GM12865 (cell line): ENCODE results near the gene SLC6A5.
"Not testable (repeated sequence)": the region's sequence is repeated elsewhere in the genome, so short reads cannot be mapped to it uniquely, and the experiment has no call there.

Experiments used
- DNase-seq: peaks from one replicate; pipeline ENCODE4 v3.0.0; 2010; ENCODE audit warnings: low read depth
- H3K4me3 ChIP-seq: 2 replicates; pipeline ENCODE4 v1.5.1; 2011; ENCODE audit warnings: mild to moderate bottlenecking, low read depth, low read length, control low read depth
- CTCF ChIP-seq: IDR thresholded peaks from 2 replicates; pipeline ENCODE4 v1.5.1; 2011; ENCODE audit warnings: low read length, control low read depth, low read depth, inconsistent platforms; ENCODE audit not compliant: insufficient read depth; ENCODE audit errors: missing control alignments

SLC6A5 gene

GRCh38 chr11:20563866-20564265 lies 35.5 kb upstream of the SLC6A5 start:
- H3K4me3 ChIP-seq = no peak overlapping the region
- no peak for DNase-seq
- no peak for TF ChIP-seq CTCF

- no peak for TF ChIP-seq CTCF
- H3K4me3 ChIP-seq = no peak overlapping the region
- no peak for DNase-seq
These were observed 34.4 kb upstream of the SLC6A5 start for GRCh38 chr11:20564846-20565635.

- not testable (repeated sequence) for H3K4me3 ChIP-seq, DNase-seq
These were observed 33.3 kb upstream of the SLC6A5 start for GRCh38 chr11:20566115-20566514.

- no peak for TF ChIP-seq CTCF
- no peak for DNase-seq
- H3K4me3 ChIP-seq = no peak overlapping the region
These were observed 32.6 kb upstream of the SLC6A5 start for GRCh38 chr11:20566591-20567434.

- not testable (repeated sequence) for H3K4me3 ChIP-seq, DNase-seq
These were observed 19.7 kb upstream of the SLC6A5 start for GRCh38 chr11:20579725-20580124.

GRCh38 chr11:20583201-20583600 lies 16.2 kb upstream of the SLC6A5 start:
- TF ChIP-seq CTCF = no peak
- no peak overlapping the region for H3K4me3 ChIP-seq
- no peak for DNase-seq

- DNase-seq = no peak
- no peak overlapping the region for H3K4me3 ChIP-seq
- no peak for TF ChIP-seq CTCF
These were observed 15.2 kb upstream of the SLC6A5 start for GRCh38 chr11:20584093-20584774.
